Astrocyte (in vitro differentiated cells and primary cell): Measurements from ENCODE around the gene LMCD1. TPM values are rescaled to one million over a fixed set of nuclear protein-coding genes. Genes with fewer than 3 reads are reported as not detected.

Experiments used
- DNase-seq: peaks from one replicate; pipeline ENCODE4 v3.0.0-alpha.2; 2010; ENCODE audit warnings: low read depth
- FAIRE-seq: peaks from 2 replicates; lab custom pipeline; 2011; peaks lifted over from hg19 to GRCh38; lab: Jason Lieb, UNC
- H2AFZ ChIP-seq: 2 replicates; pipeline ENCODE4 v1.6.0; 2012; ENCODE audit warnings: low read depth, low read length, inconsistent platforms
- H3K27ac ChIP-seq: 2 replicates; pipeline ENCODE4 v1.5.1; 2011; ENCODE audit warnings: low read depth, low read length, inconsistent platforms
- H3K27me3 ChIP-seq: 2 replicates; pipeline ENCODE4 v1.6.0; 2011; ENCODE audit warnings: low read length, inconsistent platforms; ENCODE audit not compliant: insufficient read depth
- H3K36me3 ChIP-seq: 2 replicates; pipeline ENCODE4 v1.5.1; 2011; ENCODE audit warnings: low read length, inconsistent platforms; ENCODE audit not compliant: insufficient read depth
- H3K4me1 ChIP-seq: 2 replicates; pipeline ENCODE4 v1.5.1; 2011; ENCODE audit warnings: low read length, inconsistent platforms; ENCODE audit not compliant: insufficient read depth
- H3K4me2 ChIP-seq: 2 replicates; pipeline ENCODE4 v1.6.0; 2012; ENCODE audit warnings: low read length, inconsistent platforms
- H3K4me3 ChIP-seq: 2 replicates; pipeline ENCODE4 v1.5.1; 2011; ENCODE audit warnings: low read depth, mild to moderate bottlenecking, low read length, inconsistent platforms; ENCODE audit not compliant: insufficient read depth
- H3K79me2 ChIP-seq: 2 replicates; pipeline ENCODE4 v1.6.0; 2012; ENCODE audit warnings: mild to moderate bottlenecking, low read length, inconsistent platforms; ENCODE audit not compliant: insufficient read depth
- H3K9ac ChIP-seq: 2 replicates; pipeline ENCODE4 v1.6.0; 2012; ENCODE audit warnings: mild to moderate bottlenecking, low read length, inconsistent platforms
- H3K9me3 ChIP-seq: 2 replicates; pipeline ENCODE4 v1.5.1; 2012; ENCODE audit warnings: low read depth, mild to moderate bottlenecking, low read length, inconsistent platforms; ENCODE audit not compliant: insufficient read depth
- H4K20me1 ChIP-seq: 2 replicates; pipeline ENCODE4 v1.6.0; 2012; ENCODE audit warnings: low read length, inconsistent platforms; ENCODE audit not compliant: insufficient read depth
- H3K27ac Mint-ChIP-seq: one replicate; pipeline ENCODE4 v1.8.0; 2021; ENCODE audit warnings: mild to moderate bottlenecking, mixed read lengths; ENCODE audit not compliant: unreplicated experiment
- H3K27me3 Mint-ChIP-seq: one replicate; pipeline ENCODE4 v1.8.0; 2021; ENCODE audit warnings: low read depth, mixed read lengths; ENCODE audit not compliant: unreplicated experiment
- H3K36me3 Mint-ChIP-seq: one replicate; pipeline ENCODE4 v1.8.0; 2021; ENCODE audit warnings: low read depth, mixed read lengths; ENCODE audit not compliant: unreplicated experiment
- H3K4me1 Mint-ChIP-seq: one replicate; pipeline ENCODE4 v1.8.0; 2021; ENCODE audit warnings: low read depth, mixed read lengths; ENCODE audit not compliant: unreplicated experiment
- H3K4me3 Mint-ChIP-seq: one replicate; pipeline ENCODE4 v1.8.0; 2021; ENCODE audit warnings: mild to moderate bottlenecking, moderate library complexity, mixed read lengths; ENCODE audit not compliant: unreplicated experiment
- H3K9me3 Mint-ChIP-seq: one replicate; pipeline ENCODE4 v1.8.0; 2021; ENCODE audit warnings: mild to moderate bottlenecking, mixed read lengths; ENCODE audit not compliant: unreplicated experiment
- EZH2 ChIP-seq: IDR thresholded peaks from 2 replicates; pipeline ENCODE4 v1.6.1; 2012; ENCODE audit warnings: mild to moderate bottlenecking, low read length, inconsistent platforms; ENCODE audit not compliant: insufficient read depth
- total RNA-seq: library from RNA; stranded (reverse); gene quantifications from 2 replicates; pipeline ENCODE4 v1.2.1, GENCODE V29; 2021
- TF ChIP-seq, protein P1 (sequence below): IDR thresholded peaks from 2 replicates; pipeline ENCODE4 v1.5.1; 2011; ENCODE audit warnings: low read depth, mild to moderate bottlenecking, inconsistent platforms, low read length, moderate library complexity; ENCODE audit not compliant: insufficient read depth

The LMCD1 gene
- total RNA-seq, 1 donor from 2014 or later = 374 TPM

DNA sequence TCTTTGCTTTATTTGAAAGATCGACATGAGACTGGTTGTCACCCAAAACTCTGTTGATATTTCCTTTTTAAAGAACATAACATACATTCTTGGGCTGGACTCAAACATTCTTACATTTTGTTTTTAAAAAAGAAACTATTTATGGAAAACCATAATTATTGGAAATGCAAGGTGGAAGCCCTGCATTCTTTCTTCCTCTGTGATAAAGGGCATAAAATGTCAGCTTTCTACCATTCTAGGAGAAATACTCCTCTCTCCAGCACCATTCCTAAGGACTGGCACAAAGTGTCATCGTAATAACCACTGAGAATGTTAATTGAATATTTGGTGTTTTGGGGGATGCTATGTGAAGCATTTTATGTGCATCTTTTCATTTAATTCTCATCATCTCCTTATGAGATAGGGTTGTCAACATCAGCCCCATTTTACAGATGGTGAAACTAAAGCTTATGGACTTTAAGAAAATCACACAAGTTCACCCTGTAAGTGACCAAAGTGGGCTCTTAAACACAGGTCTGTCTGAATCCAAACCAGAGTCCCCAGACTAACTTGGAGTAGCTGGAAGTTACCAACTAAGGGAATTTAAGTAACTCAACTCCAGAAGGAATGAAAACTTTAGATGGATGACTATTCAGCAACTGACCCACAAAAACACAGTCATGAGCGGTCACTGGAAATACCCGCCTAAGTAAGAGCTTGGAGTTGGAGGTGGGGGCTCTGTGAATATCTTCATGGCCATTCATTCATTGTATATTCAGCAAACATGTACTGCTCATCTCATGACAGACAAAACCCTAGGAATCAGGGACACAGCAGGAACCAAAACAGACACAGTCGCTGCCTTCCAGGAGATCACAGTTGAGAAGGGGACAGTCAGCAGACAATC is 45.9 kb upstream of the LMCD1 start:
- DNase-seq = peak; percentile 45
- H4K20me1 ChIP-seq = no peaks in the 10 kb centered on the region
- Mint-ChIP-seq H3K4me3 (no peak overlapping the region), H3K27ac (peak overlapping the region; percentile 26), H3K27me3 (no peaks in the 10 kb centered on the region), H3K4me1 (peaks cover 39% of the 10 kb centered on the region), H3K9me3 (peaks cover 2% of the 10 kb centered on the region), H3K36me3 (no peaks in the 10 kb centered on the region)
- H3K4me3 ChIP-seq = no peak overlapping the region
- no peaks in the 10 kb centered on the region for H3K9me3 ChIP-seq
- TF ChIP-seq EZH2 = no peak
- TF ChIP-seq, protein P1, sequence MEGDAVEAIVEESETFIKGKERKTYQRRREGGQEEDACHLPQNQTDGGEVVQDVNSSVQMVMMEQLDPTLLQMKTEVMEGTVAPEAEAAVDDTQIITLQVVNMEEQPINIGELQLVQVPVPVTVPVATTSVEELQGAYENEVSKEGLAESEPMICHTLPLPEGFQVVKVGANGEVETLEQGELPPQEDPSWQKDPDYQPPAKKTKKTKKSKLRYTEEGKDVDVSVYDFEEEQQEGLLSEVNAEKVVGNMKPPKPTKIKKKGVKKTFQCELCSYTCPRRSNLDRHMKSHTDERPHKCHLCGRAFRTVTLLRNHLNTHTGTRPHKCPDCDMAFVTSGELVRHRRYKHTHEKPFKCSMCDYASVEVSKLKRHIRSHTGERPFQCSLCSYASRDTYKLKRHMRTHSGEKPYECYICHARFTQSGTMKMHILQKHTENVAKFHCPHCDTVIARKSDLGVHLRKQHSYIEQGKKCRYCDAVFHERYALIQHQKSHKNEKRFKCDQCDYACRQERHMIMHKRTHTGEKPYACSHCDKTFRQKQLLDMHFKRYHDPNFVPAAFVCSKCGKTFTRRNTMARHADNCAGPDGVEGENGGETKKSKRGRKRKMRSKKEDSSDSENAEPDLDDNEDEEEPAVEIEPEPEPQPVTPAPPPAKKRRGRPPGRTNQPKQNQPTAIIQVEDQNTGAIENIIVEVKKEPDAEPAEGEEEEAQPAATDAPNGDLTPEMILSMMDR = no peak
- no peaks in the 10 kb centered on the region for H3K36me3 ChIP-seq
- peaks cover 37% of the 10 kb centered on the region for H3K4me1 ChIP-seq
- peak; percentile 76 for FAIRE-seq
- H3K9ac ChIP-seq = peak overlapping the region; percentile 21
- H2AFZ ChIP-seq = no peak overlapping the region
- H3K79me2 ChIP-seq = no peaks in the 10 kb centered on the region
- H3K4me2 ChIP-seq = no peak overlapping the region
- H3K27ac ChIP-seq = peak overlapping the region; percentile 59
- no peaks in the 10 kb centered on the region for H3K27me3 ChIP-seq

DNA sequence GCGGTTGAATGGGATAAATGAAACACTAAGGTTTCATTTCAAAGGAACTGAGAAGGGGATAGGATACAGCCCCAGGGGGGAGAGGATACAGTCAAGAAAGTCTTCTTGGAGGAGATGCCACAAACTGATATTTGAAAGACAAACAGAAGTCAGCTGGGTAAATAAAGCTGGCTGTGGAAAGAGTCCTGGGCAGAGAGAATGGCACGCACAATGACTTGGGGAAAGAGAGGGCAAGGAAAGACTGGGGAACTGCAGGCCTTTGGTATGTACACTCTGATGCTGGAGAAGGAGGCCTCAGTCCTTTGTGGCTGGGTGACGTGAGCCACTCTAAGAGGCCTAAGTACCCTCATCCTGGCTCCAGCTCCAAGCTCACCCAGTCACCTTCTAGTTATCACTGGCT is 45.2 kb upstream of the LMCD1 start:
- Histone ChIP-seq H3K4me1 (peaks cover 37% of the 10 kb centered on the region), H3K79me2 (no peaks in the 10 kb centered on the region), H3K4me3 (no peak overlapping the region), H3K27ac (peak overlapping the region; percentile 59), H3K9me3 (no peaks in the 10 kb centered on the region), H2AFZ (no peak overlapping the region), H4K20me1 (no peaks in the 10 kb centered on the region), H3K27me3 (no peaks in the 10 kb centered on the region), H3K4me2 (no peak overlapping the region), H3K36me3 (no peaks in the 10 kb centered on the region), H3K9ac (peak overlapping the region; percentile 21)
- Mint-ChIP-seq H3K9me3 (peaks cover 2% of the 10 kb centered on the region), H3K4me3 (no peak overlapping the region), H3K27me3 (no peaks in the 10 kb centered on the region), H3K4me1 (peaks cover 38% of the 10 kb centered on the region), H3K36me3 (no peaks in the 10 kb centered on the region), H3K27ac (peak overlapping the region; percentile 20)
- TF ChIP-seq, protein P1 = no peak
- TF ChIP-seq EZH2 = no peak
- FAIRE-seq = no peak
- no peak for DNase-seq

DNA sequence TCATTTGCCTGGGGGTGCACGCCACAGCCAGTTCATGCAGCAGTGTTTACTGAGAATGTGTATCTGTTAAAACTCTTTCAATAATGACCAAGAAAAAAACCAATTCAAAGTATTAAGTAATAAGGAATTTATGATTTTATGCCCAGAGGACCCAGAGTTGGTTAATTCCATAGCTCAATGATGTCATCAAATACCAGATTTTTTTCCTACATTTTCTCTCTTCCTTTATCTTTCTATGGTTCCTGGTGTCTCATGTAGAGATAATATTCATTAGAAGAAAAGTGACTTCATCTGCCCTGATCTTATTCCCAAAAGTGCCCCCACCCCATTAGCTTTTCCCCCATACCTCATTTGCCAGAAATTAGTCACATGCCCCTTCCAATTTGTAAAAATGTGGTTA is 44.6 kb upstream of the LMCD1 start:
- H3K9me3 ChIP-seq = no peaks in the 10 kb centered on the region
- no peak overlapping the region for H3K9ac ChIP-seq
- H3K4me2 ChIP-seq = no peak overlapping the region
- no peaks in the 10 kb centered on the region for H3K36me3 ChIP-seq
- no peak for FAIRE-seq
- H3K4me3 ChIP-seq = no peak overlapping the region
- no peaks in the 10 kb centered on the region for H3K79me2 ChIP-seq
- peak; percentile 69 for DNase-seq
- peak overlapping the region; percentile 94 for H3K27ac ChIP-seq
- H3K27me3 ChIP-seq = no peaks in the 10 kb centered on the region
- Mint-ChIP-seq H3K9me3 (peaks cover 2% of the 10 kb centered on the region), H3K27ac (no peak overlapping the region), H3K36me3 (no peaks in the 10 kb centered on the region), H3K4me1 (peaks cover 31% of the 10 kb centered on the region), H3K4me3 (no peak overlapping the region), H3K27me3 (no peaks in the 10 kb centered on the region)
- H4K20me1 ChIP-seq = no peaks in the 10 kb centered on the region
- H2AFZ ChIP-seq = no peak overlapping the region
- TF ChIP-seq EZH2 = no peak
- TF ChIP-seq, protein P1 = no peak
- H3K4me1 ChIP-seq = peaks cover 37% of the 10 kb centered on the region
